ENCODE data around the gene GRB10. TPM values are rescaled to one million over a fixed set of nuclear protein-coding genes. Genes with fewer than 3 reads are reported as not detected.

The GRB10 gene
- total and polyA plus RNA-seq, 2 experiments from 2014 or later = 35.0 to 154 TPM

- Histone ChIP-seq H2AFZ (no peak overlapping the region), H3K27ac (ENCODE audit: low read depth) (no peak overlapping the region), H3F3A (replicated peaks; ENCODE audit: low read depth) (no peaks in the 10 kb centered on the region), H3K4me1 (ENCODE audit: insufficient read depth) (no peaks in the 10 kb centered on the region), H3K4me2 (no peak overlapping the region), H3K27me3 (ENCODE audit: insufficient read depth) (no peaks in the 10 kb centered on the region), H3K4me3 (no peak overlapping the region), H3K36me3 (ENCODE audit: insufficient read depth) (no peaks in the 10 kb centered on the region), H3K79me2 (replicated peaks; ENCODE audit: insufficient read depth) (no peaks in the 10 kb centered on the region), H3K9me2 (ENCODE audit: insufficient read depth) (no peaks in the 10 kb centered on the region; the same call in 1 of the 2 replicates), H4K20me1 (replicated peaks; ENCODE audit: insufficient read depth) (no peaks in the 10 kb centered on the region)
- DNase-seq (ENCODE audit: low spot score) = no peak
- Mint-ChIP-seq H3K27ac (no peak overlapping the region), H3K4me1 (no peaks in the 10 kb centered on the region), H3K9me3 (peaks cover 24% of the 10 kb centered on the region), H3K27me3 (ENCODE audit: insufficient read depth, low read depth, poor library complexity) (no peaks in the 10 kb centered on the region), H3K36me3 (ENCODE audit: low read depth) (peaks cover 12% of the 10 kb centered on the region), H3K4me3 (no peak overlapping the region)
- no peak for TF ChIP-seq JUNB (IDR thresholded peaks at IDR 0.05; ENCODE audit: unreplicated experiment)
- TF ChIP-seq POLR2AphosphoS5 (IDR thresholded peaks at IDR 0.05; ENCODE audit: low read depth) = no peak
- TF ChIP-seq STAT1 (IDR thresholded peaks at IDR 0.05; ENCODE audit: unreplicated experiment) = no peak
- no peak for TF ChIP-seq EZH2 (IDR thresholded peaks at IDR 0.05; ENCODE audit: low read depth, unreplicated experiment)
- TF ChIP-seq ZNF114 (CRISPR knock-in tag; IDR thresholded peaks at IDR 0.05) = no peak
- TF ChIP-seq REST (IDR thresholded peaks at IDR 0.05; ENCODE audit: unreplicated experiment) = no peak
- no peak for TF ChIP-seq CREB1 (CRISPR knock-in tag; IDR thresholded peaks at IDR 0.05; ENCODE audit: low read depth)
- no peak for TF ChIP-seq ETS1 (IDR thresholded peaks at IDR 0.05)
- no peak for TF ChIP-seq CTCF (conservative IDR thresholded peaks at IDR 0.05; ENCODE audit: low read depth in 2 of 2)
- no peak for TF ChIP-seq EZH2phosphoT487 (IDR thresholded peaks at IDR 0.05; ENCODE audit: unreplicated experiment)
- no peak for TF ChIP-seq ZNF331 (CRISPR knock-in tag; IDR thresholded peaks at IDR 0.05; ENCODE audit: low read depth)
- TF ChIP-seq ZNF462 (CRISPR knock-in tag; IDR thresholded peaks at IDR 0.05) = no peak
- no peak for TF ChIP-seq NANOG (IDR thresholded peaks at IDR 0.05; ENCODE audit: borderline replicate concordance)
- ATAC-seq = no peak
Observed at GRCh38 chr7:50567715-50568261, 214.9 kb downstream of the GRB10 start.

All from GM23338 (cell line).